A673 (cell line): ENCODE results near the gene GPR141. TPM values are rescaled to one million over a fixed set of nuclear protein-coding genes. Genes with fewer than 3 reads are reported as not detected.

Experiments
- BruUV-seq: library from RNA; stranded (reverse); fragments of 400-500 nt; replicated peaks from 2 replicates; lab custom pipeline; 2021; lab: Mats Ljungman, UMichigan
- CTCF ChIA-PET: fragments of 300-600 bp; sonication (Branson Sonifier 250); formaldehyde crosslinking; loops from one replicate; lab custom pipeline; 2022; ENCODE audit warnings: antibody characterized with exemption; lab: Charles Lee
- POLR2A ChIA-PET: fragments of 300-600 bp; sonication (Branson Sonifier 250); formaldehyde crosslinking; loops from one replicate; lab custom pipeline; 2022; ENCODE audit warnings: antibody characterized with exemption; ENCODE audit not compliant: low non-redundant PET; lab: Charles Lee
- DNase-seq: peaks from one replicate; pipeline ENCODE4 v3.0.0-alpha.2; 2015; ENCODE audit warnings: low spot score
- H3K27ac ChIP-seq: fragments of 200-600 bp; sonication (generic); 2 replicates; pipeline ENCODE4 v1.5.1; 2016; ENCODE audit warnings: mixed run types, low read depth, mild to moderate bottlenecking, mixed read lengths, antibody characterized with exemption, low read length; ENCODE audit not compliant: poor library complexity, severe bottlenecking
- H3K27me3 ChIP-seq: fragments of 200-600 bp; sonication (generic); replicated peaks from 2 replicates; pipeline ENCODE4 v1.6.1; 2017; ENCODE audit warnings: mixed run types, low read depth, mild to moderate bottlenecking, mixed read lengths, antibody characterized with exemption, low read length; ENCODE audit not compliant: insufficient read depth, poor library complexity
- H3K36me3 ChIP-seq: fragments of 200-600 bp; sonication (generic); 2 replicates; pipeline ENCODE4 v1.6.1; 2016; ENCODE audit warnings: mixed run types, mild to moderate bottlenecking, mixed read lengths, antibody characterized with exemption, low read length; ENCODE audit not compliant: insufficient read depth, poor library complexity, severe bottlenecking
- H3K4me1 ChIP-seq: fragments of 200-600 bp; sonication (generic); 2 replicates; pipeline ENCODE4 v1.6.1; 2017; ENCODE audit warnings: mixed run types, mild to moderate bottlenecking, mixed read lengths, antibody characterized with exemption, low read length; ENCODE audit not compliant: insufficient read depth, poor library complexity, severe bottlenecking
- H3K4me3 ChIP-seq: fragments of 200-600 bp; sonication (generic); 2 replicates; pipeline ENCODE4 v1.5.1; 2016; ENCODE audit warnings: low read depth, mixed run types, mild to moderate bottlenecking, mixed read lengths, low read length; ENCODE audit not compliant: poor library complexity, severe bottlenecking
- H3K9me3 ChIP-seq: fragments of 200-600 bp; sonication (generic); 2 replicates; pipeline ENCODE4 v1.6.1; 2016; ENCODE audit warnings: mixed run types, low read depth, mild to moderate bottlenecking, mixed read lengths, antibody characterized with exemption, low read length; ENCODE audit not compliant: poor library complexity, severe bottlenecking
- EZH2 ChIP-seq: fragments of 200-600 bp; sonication (generic); IDR thresholded peaks from 2 replicates; pipeline ENCODE4 v1.6.1; 2017; ENCODE audit warnings: borderline replicate concordance, low read depth, mild to moderate bottlenecking, mixed read lengths, antibody characterized with exemption, low read length; ENCODE audit not compliant: poor library complexity, severe bottlenecking
- intact Hi-C: fragments of 100-400 bp; cut with micrococcal nuclease; formaldehyde crosslinking; loops from one replicate; pipeline ENCODE4 v1.10.0; 2022; ENCODE audit not compliant: unreplicated experiment
- total RNA-seq: library from RNA; stranded (reverse); gene quantifications from 2 replicates; pipeline ENCODE4 v1.2.3, GENCODE V29; 2021
- TF ChIP-seq, protein P1 (sequence below): fragments of 300-800, 200-600 bp; sonication (generic); conservative IDR thresholded peaks from 2 replicates; pipeline ENCODE4 v1.5.1; 2017; ENCODE audit warnings: low read depth, mild to moderate bottlenecking, antibody characterized with exemption, low read length, moderate library complexity, mixed read lengths

GPR141 gene
- total RNA-seq, 1 experiment from 2014 or later: not detected

DNA sequence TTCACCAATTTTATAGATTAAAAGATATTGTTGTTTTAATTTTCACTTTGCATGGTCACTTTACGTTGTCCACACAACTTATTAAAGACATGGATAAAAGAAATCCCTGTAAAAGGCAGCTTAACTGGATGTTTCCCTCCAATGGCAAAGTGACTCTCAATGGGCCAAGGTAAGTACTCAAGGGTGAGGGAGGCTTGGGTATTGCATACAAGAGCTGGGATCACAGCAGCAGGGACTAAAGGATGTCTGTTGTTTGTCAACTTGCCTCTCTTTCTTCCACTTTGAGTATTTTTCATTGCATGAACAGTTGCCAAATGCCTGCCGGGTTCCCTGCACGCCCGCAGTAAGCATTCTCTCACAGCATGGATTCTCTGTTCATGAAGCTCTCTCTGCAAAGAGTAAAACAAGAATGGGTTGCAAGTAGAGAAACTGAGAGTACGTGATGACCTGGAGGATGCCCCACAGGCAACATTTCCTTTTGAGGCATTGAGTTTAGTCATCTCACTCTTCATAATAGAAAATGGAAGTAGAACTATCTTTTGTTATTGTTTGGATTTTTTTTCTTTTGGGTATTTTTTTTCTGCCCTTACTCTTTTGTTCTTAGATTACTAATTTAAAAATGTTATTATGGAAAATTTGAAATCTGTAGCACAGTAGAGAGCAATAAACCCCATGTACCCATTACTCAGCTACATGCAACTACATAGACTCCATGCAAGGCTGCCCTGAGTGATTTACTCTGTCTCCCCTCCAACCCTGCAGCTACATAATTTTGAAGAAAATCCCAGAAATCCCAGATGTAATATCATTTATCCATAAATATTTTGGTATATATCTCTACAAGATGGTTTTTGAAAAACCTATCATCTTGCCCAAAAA lies 26.3 kb downstream of the GPR141 start:
- Histone ChIP-seq H3K9me3 (no peaks in the 10 kb centered on the region), H3K27me3 (no peaks in the 10 kb centered on the region), H3K4me1 (no peaks in the 10 kb centered on the region), H3K27ac (no peak overlapping the region), H3K36me3 (no peaks in the 10 kb centered on the region), H3K4me3 (no peak overlapping the region)
- ChIA-PET CTCF (interaction anchor here (0.6 kb wide), 1 partner anchor 192 kb away, joined by 4 read pairs; no protein-coding TSS in a partner anchor), POLR2A (no interaction called here)
- TF ChIP-seq, protein P1, sequence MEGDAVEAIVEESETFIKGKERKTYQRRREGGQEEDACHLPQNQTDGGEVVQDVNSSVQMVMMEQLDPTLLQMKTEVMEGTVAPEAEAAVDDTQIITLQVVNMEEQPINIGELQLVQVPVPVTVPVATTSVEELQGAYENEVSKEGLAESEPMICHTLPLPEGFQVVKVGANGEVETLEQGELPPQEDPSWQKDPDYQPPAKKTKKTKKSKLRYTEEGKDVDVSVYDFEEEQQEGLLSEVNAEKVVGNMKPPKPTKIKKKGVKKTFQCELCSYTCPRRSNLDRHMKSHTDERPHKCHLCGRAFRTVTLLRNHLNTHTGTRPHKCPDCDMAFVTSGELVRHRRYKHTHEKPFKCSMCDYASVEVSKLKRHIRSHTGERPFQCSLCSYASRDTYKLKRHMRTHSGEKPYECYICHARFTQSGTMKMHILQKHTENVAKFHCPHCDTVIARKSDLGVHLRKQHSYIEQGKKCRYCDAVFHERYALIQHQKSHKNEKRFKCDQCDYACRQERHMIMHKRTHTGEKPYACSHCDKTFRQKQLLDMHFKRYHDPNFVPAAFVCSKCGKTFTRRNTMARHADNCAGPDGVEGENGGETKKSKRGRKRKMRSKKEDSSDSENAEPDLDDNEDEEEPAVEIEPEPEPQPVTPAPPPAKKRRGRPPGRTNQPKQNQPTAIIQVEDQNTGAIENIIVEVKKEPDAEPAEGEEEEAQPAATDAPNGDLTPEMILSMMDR: no peak
- no peak for TF ChIP-seq EZH2
- intact Hi-C loops: no loop called here
- no peak for DNase-seq
- BruUV-seq: no TSS peak

DNA sequence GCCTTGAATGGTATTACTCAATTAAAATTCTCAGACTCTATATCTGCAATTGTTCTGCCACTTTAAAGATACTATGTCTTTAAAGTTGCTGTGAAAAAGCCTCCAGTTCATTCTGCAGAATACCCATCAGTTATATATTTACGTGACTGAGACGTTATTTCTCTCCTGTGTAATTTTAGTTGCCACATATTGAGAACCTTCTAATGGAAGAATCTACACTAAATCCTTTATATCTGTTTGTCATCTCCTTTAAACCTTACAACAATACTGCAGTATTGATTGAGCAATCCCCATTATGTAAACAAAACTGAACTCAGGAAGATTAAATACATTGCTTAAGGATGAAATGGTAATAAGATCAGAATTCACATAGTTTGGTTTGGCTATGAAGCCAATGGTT lies 30.0 kb downstream of the GPR141 start:
- H3K4me3 ChIP-seq: no peak overlapping the region
- no peak for DNase-seq
- POLR2A ChIA-PET: no interaction called here
- intact Hi-C loops: no loop called here
- no peaks in the 10 kb centered on the region for H3K36me3 ChIP-seq
- no peak overlapping the region for H3K27ac ChIP-seq
- no peaks in the 10 kb centered on the region for H3K4me1 ChIP-seq
- no peaks in the 10 kb centered on the region for H3K9me3 ChIP-seq
- no peak for TF ChIP-seq EZH2
- TF ChIP-seq, protein P1: no peak
- no TSS peak for BruUV-seq
- H3K27me3 ChIP-seq: no peaks in the 10 kb centered on the region
- CTCF ChIA-PET: no interaction called here

DNA sequence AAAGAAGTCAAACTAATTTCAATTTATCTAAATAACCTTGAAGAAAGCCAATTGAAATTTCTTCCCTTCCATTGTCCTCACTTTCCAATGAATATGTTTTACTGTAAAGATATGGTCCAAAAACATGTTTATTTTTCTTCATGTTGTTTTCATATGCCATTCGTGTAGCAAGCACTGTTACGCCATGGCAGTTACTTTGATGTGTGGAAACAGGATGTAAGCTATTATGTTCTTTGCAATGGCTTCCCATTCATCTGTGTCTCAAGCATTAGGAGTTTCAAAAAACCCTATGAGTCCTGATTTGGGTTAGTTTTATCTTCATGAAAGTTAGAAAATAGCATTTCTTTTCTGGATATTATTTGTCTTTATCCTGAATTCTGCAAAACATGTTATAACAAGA lies 31.0 kb downstream of the GPR141 start:
- Histone ChIP-seq H3K27me3 (no peaks in the 10 kb centered on the region), H3K4me1 (no peaks in the 10 kb centered on the region), H3K36me3 (no peaks in the 10 kb centered on the region), H3K4me3 (no peak overlapping the region), H3K9me3 (no peaks in the 10 kb centered on the region), H3K27ac (no peak overlapping the region)
- DNase-seq: no peak
- ChIA-PET POLR2A (no interaction called here), CTCF (no interaction called here)
- intact Hi-C loops: no loop called here
- no peak for TF ChIP-seq EZH2
- TF ChIP-seq, protein P1: no peak
- BruUV-seq: no TSS peak
